ENCODE measurements around the gene RAB6B.

Gene RAB6B

DNA sequence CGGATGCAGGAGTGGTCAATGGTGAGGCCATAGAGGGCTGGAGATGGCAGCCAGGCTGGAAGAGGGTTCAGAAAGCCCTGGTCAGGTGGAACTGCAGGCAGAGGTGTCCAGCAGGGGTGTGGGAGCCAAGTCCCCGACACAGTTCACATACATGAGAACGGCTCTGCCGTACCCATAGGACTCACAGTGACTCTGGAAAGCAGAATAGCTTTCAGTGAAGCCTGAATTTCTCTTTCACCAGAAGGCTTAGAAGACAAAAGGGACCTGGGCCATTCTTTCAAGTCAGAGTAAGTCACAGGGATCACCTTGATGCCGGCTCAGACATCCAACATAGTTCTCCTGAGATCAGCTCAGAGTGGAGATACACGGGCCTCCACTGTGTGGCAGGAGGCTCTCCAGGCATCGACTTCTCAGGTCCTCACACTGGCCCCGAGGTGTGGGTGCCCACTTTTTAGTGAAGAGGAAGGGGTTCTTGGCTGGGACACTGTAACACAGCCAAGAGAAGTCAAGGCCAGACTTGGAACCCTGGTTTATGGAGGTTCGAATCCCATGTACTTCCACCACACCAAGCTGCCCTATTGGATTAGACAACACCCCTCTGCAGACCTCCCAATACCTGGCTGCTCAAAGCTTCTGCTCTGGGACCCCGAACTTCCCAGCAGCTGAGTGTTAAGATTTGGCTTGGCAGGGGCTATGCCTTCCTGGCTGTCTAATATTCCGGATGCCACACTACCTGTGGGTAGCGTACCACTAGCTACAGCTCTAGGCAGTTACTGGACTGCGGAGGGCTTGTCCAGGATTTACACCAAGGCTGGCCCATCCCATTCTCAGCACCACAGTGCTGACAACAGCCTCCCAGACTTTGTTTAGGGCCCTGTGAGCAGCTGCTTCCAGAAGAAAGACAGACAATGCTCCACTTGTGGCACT, 40.4 kb upstream of the RAB6B start:
- no peaks in the 10 kb centered on the region for H4K20me1 ChIP-seq (ENCODE audit: insufficient read depth, low read length)
- peaks cover 38% of the 10 kb centered on the region for H3K27me3 ChIP-seq (ENCODE audit: low read depth, low read length)
- H3K27ac ChIP-seq (ENCODE audit: low read length), result no peak overlapping the region
- no peak overlapping the region for H2AFZ ChIP-seq (ENCODE audit: low read depth, low read length)
- H3K36me3 ChIP-seq (replicated peaks; ENCODE audit: low read depth, low read length), result no peaks in the 10 kb centered on the region
- no peaks in the 10 kb centered on the region for H3K4me1 ChIP-seq (ENCODE audit: low read length)
- no peaks in the 10 kb centered on the region for H3K9me3 ChIP-seq (ENCODE audit: insufficient read depth, low read length)
- TF ChIP-seq EZH2phosphoT487 (IDR thresholded peaks at IDR 0.05; ENCODE audit: low read depth), result no peak
- TF ChIP-seq, protein P1, sequence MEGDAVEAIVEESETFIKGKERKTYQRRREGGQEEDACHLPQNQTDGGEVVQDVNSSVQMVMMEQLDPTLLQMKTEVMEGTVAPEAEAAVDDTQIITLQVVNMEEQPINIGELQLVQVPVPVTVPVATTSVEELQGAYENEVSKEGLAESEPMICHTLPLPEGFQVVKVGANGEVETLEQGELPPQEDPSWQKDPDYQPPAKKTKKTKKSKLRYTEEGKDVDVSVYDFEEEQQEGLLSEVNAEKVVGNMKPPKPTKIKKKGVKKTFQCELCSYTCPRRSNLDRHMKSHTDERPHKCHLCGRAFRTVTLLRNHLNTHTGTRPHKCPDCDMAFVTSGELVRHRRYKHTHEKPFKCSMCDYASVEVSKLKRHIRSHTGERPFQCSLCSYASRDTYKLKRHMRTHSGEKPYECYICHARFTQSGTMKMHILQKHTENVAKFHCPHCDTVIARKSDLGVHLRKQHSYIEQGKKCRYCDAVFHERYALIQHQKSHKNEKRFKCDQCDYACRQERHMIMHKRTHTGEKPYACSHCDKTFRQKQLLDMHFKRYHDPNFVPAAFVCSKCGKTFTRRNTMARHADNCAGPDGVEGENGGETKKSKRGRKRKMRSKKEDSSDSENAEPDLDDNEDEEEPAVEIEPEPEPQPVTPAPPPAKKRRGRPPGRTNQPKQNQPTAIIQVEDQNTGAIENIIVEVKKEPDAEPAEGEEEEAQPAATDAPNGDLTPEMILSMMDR (IDR thresholded peaks at IDR 0.05; ENCODE audit: low read depth, low read length), result no peak
- no peak overlapping the region for H3K4me2 ChIP-seq (ENCODE audit: low read length)
- no peak overlapping the region for H3K9ac ChIP-seq (ENCODE audit: low read length)
- H3K4me3 ChIP-seq (ENCODE audit: low read length), result no peak overlapping the region
- no peaks in the 10 kb centered on the region for H3K79me2 ChIP-seq (ENCODE audit: low read length)

DNA sequence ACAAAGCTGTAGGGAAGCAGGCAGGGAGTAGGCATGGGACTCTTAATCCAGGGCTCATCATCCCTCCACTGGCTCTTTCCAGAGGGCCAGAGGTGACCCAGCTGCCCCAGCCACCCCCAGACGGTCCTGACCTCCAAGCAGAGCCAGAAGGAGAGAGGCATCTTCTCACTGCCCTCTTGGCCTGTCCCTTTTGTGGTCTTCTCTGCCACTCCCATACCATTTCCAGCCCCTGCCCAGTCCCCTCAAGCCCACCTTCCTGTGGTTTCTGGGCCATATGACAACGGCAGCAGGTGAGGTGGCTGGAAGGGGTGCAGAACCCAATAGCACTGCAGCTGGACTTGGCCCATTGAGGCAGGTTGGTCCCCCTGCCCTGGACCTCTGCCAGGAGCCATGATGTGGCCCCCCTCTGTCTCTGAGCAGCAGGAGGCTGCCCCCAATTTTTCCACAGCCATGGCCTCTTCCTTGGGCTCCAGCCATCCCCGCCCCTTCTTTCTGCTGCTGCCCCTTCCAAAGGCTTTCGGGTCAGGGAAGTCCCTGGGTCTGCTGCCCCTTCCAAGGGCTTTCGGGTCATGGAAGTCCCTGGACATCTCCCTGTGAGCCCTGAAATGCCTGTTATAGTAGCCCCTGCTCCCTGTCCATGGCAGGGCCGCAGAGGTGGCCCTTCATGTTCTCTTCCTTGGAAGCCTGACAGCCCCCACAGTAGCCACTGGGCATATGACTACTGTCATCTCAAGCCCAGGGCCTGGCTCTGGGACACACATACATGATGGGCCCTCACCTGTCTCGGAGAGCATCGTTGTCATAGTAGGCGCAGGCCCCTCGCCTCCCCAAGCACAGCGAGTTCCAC, 39.5 kb upstream of the RAB6B start:
- Histone ChIP-seq H3K4me3 (ENCODE audit: low read length) (no peak overlapping the region), H3K36me3 (replicated peaks; ENCODE audit: low read depth, low read length) (no peaks in the 10 kb centered on the region), H3K27me3 (ENCODE audit: low read depth, low read length) (peaks cover 34% of the 10 kb centered on the region), H3K4me2 (ENCODE audit: low read length) (no peak overlapping the region), H3K9me3 (ENCODE audit: insufficient read depth, low read length) (no peaks in the 10 kb centered on the region), H4K20me1 (ENCODE audit: insufficient read depth, low read length) (no peaks in the 10 kb centered on the region), H3K9ac (ENCODE audit: low read length) (no peak overlapping the region), H3K27ac (ENCODE audit: low read length) (no peak overlapping the region), H3K4me1 (ENCODE audit: low read length) (no peaks in the 10 kb centered on the region), H2AFZ (ENCODE audit: low read depth, low read length) (no peak overlapping the region), H3K79me2 (ENCODE audit: low read length) (no peaks in the 10 kb centered on the region)
- TF ChIP-seq, protein P1 (IDR thresholded peaks at IDR 0.05; ENCODE audit: low read depth, low read length), result no peak
- no peak for TF ChIP-seq EZH2phosphoT487 (IDR thresholded peaks at IDR 0.05; ENCODE audit: low read depth)

DNA sequence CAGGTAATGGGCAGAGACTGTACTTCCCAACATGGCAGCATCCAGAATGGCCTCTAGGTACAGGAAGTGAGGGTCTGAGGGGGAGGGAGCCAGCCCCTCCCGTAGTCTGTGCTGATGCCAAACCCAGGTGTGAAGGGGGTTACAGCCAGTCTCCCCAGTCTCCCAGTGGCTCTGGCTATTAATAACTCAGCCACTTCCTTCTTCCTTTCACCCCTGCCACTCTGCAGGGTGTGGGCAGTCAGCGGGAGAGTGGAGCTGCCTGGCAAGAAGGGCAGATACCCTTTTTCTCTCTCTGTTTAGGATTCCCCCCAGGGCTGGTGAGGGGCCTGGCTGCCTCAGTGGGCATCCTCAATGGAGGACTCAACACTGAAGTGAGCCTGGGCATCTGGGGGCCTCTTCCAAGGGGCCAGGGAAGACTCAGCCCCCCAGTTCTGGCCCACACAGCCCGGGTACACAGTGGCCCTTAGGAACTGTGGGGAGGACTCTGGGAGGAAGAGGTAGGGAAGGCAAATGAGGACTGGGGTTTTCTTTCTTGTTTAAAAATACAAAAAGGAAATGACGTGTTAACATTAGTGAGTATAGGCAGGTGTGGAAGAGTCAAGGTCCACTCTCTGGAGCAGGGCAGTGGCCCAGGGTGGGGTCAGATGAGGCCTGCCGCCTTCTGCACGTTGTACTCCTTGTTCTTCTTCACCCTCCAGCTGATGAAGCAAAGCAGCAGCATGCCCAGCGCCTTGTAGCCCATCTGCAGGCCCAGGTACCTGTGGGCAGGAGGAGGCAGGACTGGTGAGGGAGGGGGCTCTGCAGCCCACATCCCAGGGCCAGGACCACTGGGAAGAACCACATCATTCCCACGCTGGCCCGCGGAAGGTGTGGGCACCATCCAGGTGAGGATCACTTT, 38.6 kb upstream of the RAB6B start:
- H3K4me1 ChIP-seq (ENCODE audit: low read length), result no peaks in the 10 kb centered on the region
- H3K27me3 ChIP-seq (ENCODE audit: low read depth, low read length), result peaks cover 30% of the 10 kb centered on the region
- no peaks in the 10 kb centered on the region for H3K36me3 ChIP-seq (replicated peaks; ENCODE audit: low read depth, low read length)
- H2AFZ ChIP-seq (ENCODE audit: low read depth, low read length), result no peak overlapping the region
- H3K9me3 ChIP-seq (ENCODE audit: insufficient read depth, low read length), result no peaks in the 10 kb centered on the region
- no peak overlapping the region for H3K4me2 ChIP-seq (ENCODE audit: low read length)
- TF ChIP-seq, protein P1 (IDR thresholded peaks at IDR 0.05; ENCODE audit: low read depth, low read length), result no peak
- no peak for TF ChIP-seq EZH2phosphoT487 (IDR thresholded peaks at IDR 0.05; ENCODE audit: low read depth)
- H4K20me1 ChIP-seq (ENCODE audit: insufficient read depth, low read length), result no peaks in the 10 kb centered on the region
- no peak overlapping the region for H3K27ac ChIP-seq (ENCODE audit: low read length)
- H3K4me3 ChIP-seq (ENCODE audit: low read length), result no peak overlapping the region
- no peaks in the 10 kb centered on the region for H3K79me2 ChIP-seq (ENCODE audit: low read length)
- H3K9ac ChIP-seq (ENCODE audit: low read length), result no peak overlapping the region

All from OCI-LY3 (cell line).